ENCODE measurements around the gene PDE2A. TPM values are rescaled to one million over a fixed set of nuclear protein-coding genes. Genes with fewer than 3 reads are reported as not detected.
A peak's percentile ranks its signal among the peaks of the same experiment; 100 is the strongest.

PDE2A gene
- total and polyA plus RNA-seq, 2 donors (not counting 1 experiment from before 2014, with no cell fraction given), result 0.88 to 2.9 TPM

DNA sequence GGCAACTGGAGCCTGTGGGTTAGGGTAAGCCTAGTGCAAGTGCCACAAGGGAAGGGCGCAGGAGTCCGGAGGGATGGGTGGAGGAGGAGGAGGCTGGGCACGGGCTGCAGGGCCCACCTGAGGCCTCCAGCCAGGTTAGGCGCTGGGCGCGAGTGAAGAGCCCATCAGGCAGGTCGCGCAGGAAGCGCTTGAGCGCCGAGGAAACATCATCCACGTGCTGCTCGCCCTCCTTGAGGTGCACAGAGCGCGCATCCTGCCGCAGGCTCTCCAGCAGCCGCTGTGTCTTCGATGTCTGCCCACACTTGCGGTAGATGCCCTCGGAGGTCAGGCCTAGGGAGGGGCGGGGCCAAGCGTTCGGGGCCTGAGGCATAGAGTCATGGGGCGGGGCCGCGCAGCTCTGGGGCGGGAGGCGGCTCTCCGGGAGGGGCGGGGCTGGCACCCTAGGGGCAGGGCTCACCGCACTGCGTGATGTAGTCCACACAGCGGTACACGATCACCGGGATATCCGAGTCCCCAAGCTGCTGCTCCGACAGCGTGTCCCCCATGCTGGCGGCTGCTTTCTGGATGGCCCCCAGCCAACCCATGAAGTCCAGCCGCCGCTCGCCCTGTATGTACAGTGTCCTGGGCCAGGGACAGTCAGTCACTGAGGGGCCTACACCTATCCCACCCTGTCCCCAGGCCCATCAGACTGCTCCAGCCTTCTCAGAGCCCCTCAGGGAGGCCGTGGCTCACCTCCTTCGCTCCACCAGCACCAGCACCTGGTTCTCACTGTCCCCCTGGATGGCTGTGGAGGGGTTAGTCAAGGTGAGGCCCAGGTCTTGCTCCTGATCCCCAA, 22.9 kb upstream of the PDE2A start:
- H3K27ac ChIP-seq (ENCODE audit: low read length in 2 of 2), result no peak overlapping the region
- ChIA-PET CTCF (no interaction called here), POLR2A (no interaction called here)
- no peak for DNase-seq
- H4K20me1 ChIP-seq (ENCODE audit: control insufficient read depth, insufficient read depth, low read length, poor library complexity, severe bottlenecking), result peaks cover 77% of the 10 kb centered on the region
- Mint-ChIP-seq H3K27ac (no peak overlapping the region), H3K4me3 (no peak overlapping the region), H3K9me3 (ENCODE audit: insufficient read depth) (no peaks in the 10 kb centered on the region), H3K4me1 (no peaks in the 10 kb centered on the region), H3K27me3 (no peaks in the 10 kb centered on the region)
- ATAC-seq (ENCODE audit: low read depth), result peak; percentile 7
- H3K27me3 ChIP-seq (replicated peaks in 1 of 4; ENCODE audit: control extremely low read depth in 1 of 4, control insufficient read depth in 3 of 4, insufficient read depth in 4 of 4, low read length in 3 of 4), result no peaks in the 10 kb centered on the region
- H3K4me1 ChIP-seq (ENCODE audit: control insufficient read depth in 2 of 2, insufficient read depth in 2 of 2, low read length in 2 of 2), result no peaks in the 10 kb centered on the region
- no peaks in the 10 kb centered on the region for H3K9me3 ChIP-seq (ENCODE audit: control extremely low read depth in 1 of 3, control insufficient read depth in 2 of 3, insufficient read depth in 1 of 3, low read length in 2 of 3)
- peaks cover 2 to 98% of the 10 kb centered on the region in 2 experiments for H3K36me3 ChIP-seq (replicated peaks in 1 of 2; ENCODE audit: control extremely low read depth in 1 of 2, control insufficient read depth in 1 of 2, extremely low read depth in 1 of 2, insufficient read depth in 2 of 2, low read length in 1 of 2)
- H2AFZ ChIP-seq (ENCODE audit: insufficient read depth, low read depth, low read length, poor library complexity, severe bottlenecking), result no peak overlapping the region
- H3K4me2 ChIP-seq (replicated peaks; ENCODE audit: low read depth, low read length, poor library complexity, severe bottlenecking), result no peak overlapping the region
- TF ChIP-seq EZH2 (IDR thresholded peaks at IDR 0.05; ENCODE audit: borderline replicate concordance, insufficient read depth, low read depth, low read length, poor library complexity, severe bottlenecking), result no peak
- TF ChIP-seq, protein P1, sequence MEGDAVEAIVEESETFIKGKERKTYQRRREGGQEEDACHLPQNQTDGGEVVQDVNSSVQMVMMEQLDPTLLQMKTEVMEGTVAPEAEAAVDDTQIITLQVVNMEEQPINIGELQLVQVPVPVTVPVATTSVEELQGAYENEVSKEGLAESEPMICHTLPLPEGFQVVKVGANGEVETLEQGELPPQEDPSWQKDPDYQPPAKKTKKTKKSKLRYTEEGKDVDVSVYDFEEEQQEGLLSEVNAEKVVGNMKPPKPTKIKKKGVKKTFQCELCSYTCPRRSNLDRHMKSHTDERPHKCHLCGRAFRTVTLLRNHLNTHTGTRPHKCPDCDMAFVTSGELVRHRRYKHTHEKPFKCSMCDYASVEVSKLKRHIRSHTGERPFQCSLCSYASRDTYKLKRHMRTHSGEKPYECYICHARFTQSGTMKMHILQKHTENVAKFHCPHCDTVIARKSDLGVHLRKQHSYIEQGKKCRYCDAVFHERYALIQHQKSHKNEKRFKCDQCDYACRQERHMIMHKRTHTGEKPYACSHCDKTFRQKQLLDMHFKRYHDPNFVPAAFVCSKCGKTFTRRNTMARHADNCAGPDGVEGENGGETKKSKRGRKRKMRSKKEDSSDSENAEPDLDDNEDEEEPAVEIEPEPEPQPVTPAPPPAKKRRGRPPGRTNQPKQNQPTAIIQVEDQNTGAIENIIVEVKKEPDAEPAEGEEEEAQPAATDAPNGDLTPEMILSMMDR (IDR thresholded peaks at IDR 0.05), result no peak
- 96% methylated on average over 41 of the region's 44 CpGs for WGBS (ENCODE audit: insufficient coverage)
- intact Hi-C loops (cut with micrococcal nuclease), result no loop called here
- no peak overlapping the region for H3K9ac ChIP-seq (ENCODE audit: low read length)
- H3K4me3 ChIP-seq (ENCODE audit: control extremely low read depth in 1 of 5, extremely low read depth in 1 of 5, insufficient read depth in 1 of 5, low read depth in 2 of 5, low read length in 4 of 5), result no peak overlapping the region
- H3K79me2 ChIP-seq (ENCODE audit: control insufficient read depth, insufficient read depth, low read length), result no peaks in the 10 kb centered on the region

DNA sequence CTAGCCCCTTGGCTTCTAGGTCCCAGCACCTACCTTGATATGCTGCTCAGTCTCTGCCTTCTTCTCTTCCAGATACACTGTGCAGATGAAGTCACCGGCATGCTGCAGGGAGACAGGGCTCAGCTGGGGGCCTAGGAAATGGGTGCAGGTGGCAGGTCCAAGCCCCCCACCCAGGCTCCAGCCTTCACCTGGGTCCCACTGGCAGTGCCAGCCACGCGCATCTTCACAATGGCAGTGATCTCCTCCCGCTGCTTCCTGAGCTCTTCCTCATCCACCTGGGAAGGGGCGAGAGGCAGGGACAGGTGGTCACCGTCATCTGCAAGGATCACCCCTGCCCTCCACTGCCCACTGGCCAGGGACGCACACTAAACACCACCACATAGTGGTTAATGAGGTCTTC, 21.1 kb upstream of the PDE2A start:
- POLR2A ChIA-PET, result no interaction called here

More for the DNA sequence above, 21.1 kb upstream of the PDE2A start:
- H3K27ac ChIP-seq (ENCODE audit: low read length in 2 of 2), result no peak overlapping the region
- WGBS (ENCODE audit: insufficient coverage), result 99% methylated on average over 7 of the region's 7 CpGs
- H3K4me3 ChIP-seq (ENCODE audit: control extremely low read depth in 1 of 5, extremely low read depth in 1 of 5, insufficient read depth in 1 of 5, low read depth in 2 of 5, low read length in 4 of 5), result no peak overlapping the region
- H3K4me1 Mint-ChIP-seq, result no peaks in the 10 kb centered on the region
- no peaks in the 10 kb centered on the region for H3K4me1 ChIP-seq (ENCODE audit: control insufficient read depth in 2 of 2, insufficient read depth in 2 of 2, low read length in 2 of 2)
- CTCF ChIA-PET, result interaction anchor here (1.8 kb wide), 1 partner anchor 10 kb away, joined by 5 read pairs; no protein-coding TSS in a partner anchor
- peaks cover 65% of the 10 kb centered on the region for H4K20me1 ChIP-seq (ENCODE audit: control insufficient read depth, insufficient read depth, low read length, poor library complexity, severe bottlenecking)
- no peaks in the 10 kb centered on the region for H3K9me3 ChIP-seq (ENCODE audit: control extremely low read depth in 1 of 3, control insufficient read depth in 2 of 3, insufficient read depth in 1 of 3, low read length in 2 of 3)
- no peaks in the 10 kb centered on the region for H3K27me3 ChIP-seq (replicated peaks in 1 of 4; ENCODE audit: control extremely low read depth in 1 of 4, control insufficient read depth in 3 of 4, insufficient read depth in 4 of 4, low read length in 3 of 4)
- no peaks in the 10 kb centered on the region for H3K9me3 Mint-ChIP-seq (ENCODE audit: insufficient read depth)
- H2AFZ ChIP-seq (ENCODE audit: insufficient read depth, low read depth, low read length, poor library complexity, severe bottlenecking), result no peak overlapping the region
- DNase-seq, result no peak
- intact Hi-C loops (cut with micrococcal nuclease), result no loop called here
- peaks cover 2 to 96% of the 10 kb centered on the region in 2 experiments for H3K36me3 ChIP-seq (replicated peaks in 1 of 2; ENCODE audit: control extremely low read depth in 1 of 2, control insufficient read depth in 1 of 2, extremely low read depth in 1 of 2, insufficient read depth in 2 of 2, low read length in 1 of 2)
- no peak for TF ChIP-seq EZH2 (IDR thresholded peaks at IDR 0.05; ENCODE audit: borderline replicate concordance, insufficient read depth, low read depth, low read length, poor library complexity, severe bottlenecking)
- TF ChIP-seq, protein P1 (IDR thresholded peaks at IDR 0.05), result no peak
- no peak overlapping the region for H3K9ac ChIP-seq (ENCODE audit: low read length)
- H3K4me3 Mint-ChIP-seq, result no peak overlapping the region
- H3K27ac Mint-ChIP-seq, result no peak overlapping the region
- H3K4me2 ChIP-seq (replicated peaks; ENCODE audit: low read depth, low read length, poor library complexity, severe bottlenecking), result no peak overlapping the region
- no peak for ATAC-seq (ENCODE audit: low read depth)
- H3K27me3 Mint-ChIP-seq, result no peaks in the 10 kb centered on the region
- no peaks in the 10 kb centered on the region for H3K79me2 ChIP-seq (ENCODE audit: control insufficient read depth, insufficient read depth, low read length)

Data from B cell (primary cell).